ENCODE measurements around the gene SIRT1.
"Not testable (repeated sequence)": the region's sequence is repeated elsewhere in the genome, so short reads cannot be mapped to it uniquely, and the experiment has no call there.

SIRT1 gene

DNA sequence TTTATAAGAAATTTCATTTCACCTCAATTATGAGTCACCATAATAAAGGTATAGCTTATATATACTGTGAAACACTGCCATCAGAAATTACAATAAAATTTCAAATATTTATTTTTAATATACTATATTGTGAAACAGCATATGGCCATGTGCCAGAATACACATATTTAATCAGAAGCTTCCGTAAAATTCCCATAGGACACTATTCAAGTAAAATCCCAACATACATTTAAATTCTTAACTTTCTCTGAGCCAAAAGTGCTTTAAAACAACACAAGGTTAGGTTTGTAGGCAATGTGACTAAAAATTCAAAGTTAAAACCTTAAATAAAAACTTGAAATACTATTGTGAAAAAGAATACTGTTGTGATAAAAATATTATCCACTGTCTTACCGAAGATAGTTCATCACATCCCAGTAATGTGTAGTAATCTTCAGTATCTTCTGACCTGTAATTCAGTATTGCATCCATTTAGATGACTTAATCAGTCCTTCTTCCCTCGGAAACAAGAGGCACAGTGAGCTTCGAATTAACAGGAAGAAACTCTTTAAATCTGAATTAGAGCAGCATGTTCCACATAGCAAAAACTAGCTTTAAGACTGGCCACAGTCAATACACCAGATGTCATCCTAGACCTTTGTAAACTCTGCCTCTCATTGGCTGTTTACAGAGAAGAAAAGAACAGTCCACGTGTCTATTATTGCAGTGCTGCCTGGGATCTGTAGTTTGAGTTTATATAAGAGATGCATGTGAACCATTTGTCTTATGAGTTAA lies 46.7 kb upstream of the SIRT1 start, which contains the start of gene DNAJC12:
Gene DNAJC12 (minus strand): TSS at position 648 of the 774 bp plus-strand sequence. CDS start 177 bp downstream, at position 471.
- Histone ChIP-seq H2AFZ (ENCODE audit: low read depth, low read length) (no peak within 1 kb of the TSS), H4K91ac (ENCODE audit: low read length) (no peak within 1 kb of the TSS), H3K79me1 (replicated peaks; ENCODE audit: low read length, poor library complexity, severe bottlenecking) (no peaks in the 10 kb centered on the region), H3K14ac (ENCODE audit: low read length in 2 of 2) (no peak within 1 kb of the TSS), H4K8ac (ENCODE audit: low read length) (no peak within 1 kb of the TSS), H3K18ac (ENCODE audit: low read depth in 1 of 2, low read length in 2 of 2) (no peak within 1 kb of the TSS), H2AK5ac (ENCODE audit: low read length, severe bottlenecking) (no peak within 1 kb of the TSS), H3K9ac (ENCODE audit: low read length) (peak within 1 kb of the TSS; percentile 67), H3K4me2 (ENCODE audit: low read length, poor library complexity, severe bottlenecking) (no peak within 1 kb of the TSS), H3K4me1 (ENCODE audit: control insufficient read depth, insufficient read depth, low read depth, low read length) (no peaks in the 10 kb centered on the region), H3K4me3 (ENCODE audit: insufficient read depth in 1 of 2, low read depth in 1 of 2, low read length in 2 of 2) (peak within 1 kb of the TSS in 1 of 2 experiments; percentile 34), H2BK12ac (ENCODE audit: low read length in 2 of 2) (no peak within 1 kb of the TSS), H3K27me3 (ENCODE audit: control insufficient read depth in 1 of 2, insufficient read depth in 1 of 2, low read length in 2 of 2) (no peaks in the 10 kb centered on the region), H2BK15ac (ENCODE audit: low read depth, poor library complexity, severe bottlenecking) (no peak within 1 kb of the TSS), H3K27ac (ENCODE audit: low read length, poor library complexity, severe bottlenecking) (no peak within 1 kb of the TSS), H3K4ac (ENCODE audit: low read depth in 1 of 2, low read length in 2 of 2) (no peak within 1 kb of the TSS), H3K23ac (ENCODE audit: low read length in 2 of 2) (no peak within 1 kb of the TSS), H2BK120ac (ENCODE audit: low read depth, low read length) (no peak within 1 kb of the TSS), H3K9me3 (ENCODE audit: control insufficient read depth, low read length) (peaks cover 6% of the 10 kb centered on the region), H2BK5ac (ENCODE audit: low read depth, low read length, poor library complexity, severe bottlenecking) (no peak within 1 kb of the TSS), H3K36me3 (ENCODE audit: control insufficient read depth in 1 of 2, insufficient read depth in 2 of 2, low read depth in 1 of 2, low read length in 2 of 2) (no peaks in the 10 kb centered on the region)
- DNase-seq = peak; percentile 47
- WGBS = 78% methylated on average over 4 of the region's 5 CpGs

DNA sequence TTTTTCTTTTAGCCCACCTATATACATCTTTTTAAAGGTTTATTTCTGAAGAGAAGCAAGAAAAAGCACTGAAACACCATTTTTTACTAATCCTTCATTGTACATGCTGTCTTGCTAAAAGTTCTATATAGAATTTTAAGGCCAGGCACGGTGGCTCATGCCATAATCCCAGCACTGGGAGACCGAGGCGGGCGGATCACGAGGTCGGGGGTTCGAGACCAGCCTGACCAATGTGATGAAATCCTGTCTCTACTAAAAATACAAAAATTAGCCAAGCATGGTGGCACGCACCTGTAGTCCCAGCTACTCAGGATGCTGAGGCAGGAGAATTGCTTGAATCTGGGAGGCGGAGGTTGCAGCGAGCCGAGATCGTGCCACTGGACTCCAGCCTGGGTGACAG lies 44.9 kb upstream of the SIRT1 start:
- not testable (repeated sequence) for H3K27me3 ChIP-seq (ENCODE audit: control insufficient read depth in 1 of 2, insufficient read depth in 1 of 2, low read length in 2 of 2); H2BK120ac ChIP-seq (ENCODE audit: low read depth, low read length); H2BK12ac ChIP-seq (ENCODE audit: low read length in 2 of 2); H3K9ac ChIP-seq (ENCODE audit: low read length); H3K9me3 ChIP-seq (ENCODE audit: control insufficient read depth, low read length); H3K4me3 ChIP-seq (ENCODE audit: insufficient read depth in 1 of 2, low read depth in 1 of 2, low read length in 2 of 2); H3K4ac ChIP-seq (ENCODE audit: low read depth in 1 of 2, low read length in 2 of 2); H4K8ac ChIP-seq (ENCODE audit: low read length); DNase-seq; H2BK15ac ChIP-seq (ENCODE audit: low read depth, poor library complexity, severe bottlenecking); H3K79me1 ChIP-seq (replicated peaks; ENCODE audit: low read length, poor library complexity, severe bottlenecking); H3K18ac ChIP-seq (ENCODE audit: low read depth in 1 of 2, low read length in 2 of 2); H4K91ac ChIP-seq (ENCODE audit: low read length); H2BK5ac ChIP-seq (ENCODE audit: low read depth, low read length, poor library complexity, severe bottlenecking); H3K27ac ChIP-seq (ENCODE audit: low read length, poor library complexity, severe bottlenecking); H3K14ac ChIP-seq (ENCODE audit: low read length in 2 of 2); H3K4me2 ChIP-seq (ENCODE audit: low read length, poor library complexity, severe bottlenecking); H2AFZ ChIP-seq (ENCODE audit: low read depth, low read length); H2AK5ac ChIP-seq (ENCODE audit: low read length, severe bottlenecking); H3K4me1 ChIP-seq (ENCODE audit: control insufficient read depth, insufficient read depth, low read depth, low read length); H3K23ac ChIP-seq (ENCODE audit: low read length in 2 of 2); H3K36me3 ChIP-seq (ENCODE audit: control insufficient read depth in 1 of 2, insufficient read depth in 2 of 2, low read depth in 1 of 2, low read length in 2 of 2)
- WGBS = 94% methylated on average over 9 of the region's 12 CpGs

DNA sequence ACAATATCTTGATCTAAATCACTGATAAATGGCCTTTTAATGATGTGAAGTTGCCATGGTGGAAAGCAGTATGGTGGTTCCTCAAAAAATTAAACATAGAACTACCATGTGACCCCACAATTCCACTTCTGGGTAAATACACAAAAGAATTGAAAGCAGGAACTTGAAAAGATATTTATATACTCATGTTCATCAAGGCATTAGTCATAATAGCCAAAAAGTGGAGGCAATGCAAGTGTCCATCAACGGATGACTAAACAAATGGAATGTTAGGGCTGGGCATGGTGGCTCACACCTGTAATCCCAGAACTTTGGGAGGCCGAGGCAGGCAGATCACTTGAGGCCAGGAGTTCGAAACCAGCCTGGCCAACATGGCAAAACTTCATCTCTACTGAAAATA lies 44.5 kb upstream of the SIRT1 start:
- H3K4me3 ChIP-seq (ENCODE audit: insufficient read depth in 1 of 2, low read depth in 1 of 2, low read length in 2 of 2) = no peak overlapping the region
- no peak overlapping the region for H3K14ac ChIP-seq (ENCODE audit: low read length in 2 of 2)
- no peak overlapping the region for H2AFZ ChIP-seq (ENCODE audit: low read depth, low read length)
- no peak overlapping the region for H2BK120ac ChIP-seq (ENCODE audit: low read depth, low read length)
- no peak overlapping the region for H4K8ac ChIP-seq (ENCODE audit: low read length)
- H3K9me3 ChIP-seq (ENCODE audit: control insufficient read depth, low read length) = peaks cover 6% of the 10 kb centered on the region
- no peak overlapping the region for H3K4me2 ChIP-seq (ENCODE audit: low read length, poor library complexity, severe bottlenecking)
- 78% methylated on average over 2 of the region's 3 CpGs for WGBS
- H3K18ac ChIP-seq (ENCODE audit: low read depth in 1 of 2, low read length in 2 of 2) = no peak overlapping the region
- H3K9ac ChIP-seq (ENCODE audit: low read length) = no peak overlapping the region
- no peak overlapping the region for H3K4ac ChIP-seq (ENCODE audit: low read depth in 1 of 2, low read length in 2 of 2)
- H3K79me1 ChIP-seq (replicated peaks; ENCODE audit: low read length, poor library complexity, severe bottlenecking) = no peaks in the 10 kb centered on the region
- H3K27me3 ChIP-seq (ENCODE audit: control insufficient read depth in 1 of 2, insufficient read depth in 1 of 2, low read length in 2 of 2) = no peaks in the 10 kb centered on the region
- H2BK5ac ChIP-seq (ENCODE audit: low read depth, low read length, poor library complexity, severe bottlenecking) = no peak overlapping the region
- H2BK12ac ChIP-seq (ENCODE audit: low read length in 2 of 2) = no peak overlapping the region
- no peak overlapping the region for H2BK15ac ChIP-seq (ENCODE audit: low read depth, poor library complexity, severe bottlenecking)
- no peak for DNase-seq
- no peak overlapping the region for H3K27ac ChIP-seq (ENCODE audit: low read length, poor library complexity, severe bottlenecking)
- no peak overlapping the region for H2AK5ac ChIP-seq (ENCODE audit: low read length, severe bottlenecking)
- H3K36me3 ChIP-seq (ENCODE audit: control insufficient read depth in 1 of 2, insufficient read depth in 2 of 2, low read depth in 1 of 2, low read length in 2 of 2) = no peaks in the 10 kb centered on the region
- no peak overlapping the region for H3K23ac ChIP-seq (ENCODE audit: low read length in 2 of 2)
- H3K4me1 ChIP-seq (ENCODE audit: control insufficient read depth, insufficient read depth, low read depth, low read length) = no peaks in the 10 kb centered on the region
- no peak overlapping the region for H4K91ac ChIP-seq (ENCODE audit: low read length)

DNA sequence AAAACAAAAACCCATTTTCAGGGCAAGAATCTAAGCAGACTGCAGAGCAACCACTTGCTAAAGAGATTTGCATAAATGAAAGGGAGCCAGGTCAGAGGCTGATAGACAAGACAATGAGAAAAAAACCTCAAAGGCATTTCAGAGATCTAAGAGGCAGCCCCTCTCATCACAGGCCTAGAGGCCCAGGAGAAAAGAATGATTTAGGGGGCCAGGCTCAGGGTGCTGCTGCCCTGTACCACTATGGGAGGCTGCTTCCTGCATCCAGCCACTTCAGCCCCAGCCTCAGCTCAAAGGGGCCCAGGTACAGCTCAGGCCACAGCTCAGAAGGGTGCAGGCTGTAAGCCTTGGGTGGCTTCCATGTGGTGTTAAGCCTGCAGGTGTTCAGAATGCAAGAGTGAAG lies 42.7 kb upstream of the SIRT1 start:
- Histone ChIP-seq H3K9ac (ENCODE audit: low read length) (no peak overlapping the region), H2BK12ac (ENCODE audit: low read length in 2 of 2) (no peak overlapping the region), H3K36me3 (ENCODE audit: control insufficient read depth in 1 of 2, insufficient read depth in 2 of 2, low read depth in 1 of 2, low read length in 2 of 2) (no peaks in the 10 kb centered on the region), H3K9me3 (ENCODE audit: control insufficient read depth, low read length) (peaks cover 6% of the 10 kb centered on the region), H2BK5ac (ENCODE audit: low read depth, low read length, poor library complexity, severe bottlenecking) (no peak overlapping the region), H2AK5ac (ENCODE audit: low read length, severe bottlenecking) (no peak overlapping the region), H3K4me1 (ENCODE audit: control insufficient read depth, insufficient read depth, low read depth, low read length) (no peaks in the 10 kb centered on the region), H4K91ac (ENCODE audit: low read length) (no peak overlapping the region), H4K8ac (ENCODE audit: low read length) (no peak overlapping the region), H3K27ac (ENCODE audit: low read length, poor library complexity, severe bottlenecking) (no peak overlapping the region), H3K4me2 (ENCODE audit: low read length, poor library complexity, severe bottlenecking) (no peak overlapping the region), H3K18ac (ENCODE audit: low read depth in 1 of 2, low read length in 2 of 2) (no peak overlapping the region), H2AFZ (ENCODE audit: low read depth, low read length) (no peak overlapping the region), H3K79me1 (replicated peaks; ENCODE audit: low read length, poor library complexity, severe bottlenecking) (no peaks in the 10 kb centered on the region), H3K14ac (ENCODE audit: low read length in 2 of 2) (no peak overlapping the region), H3K27me3 (ENCODE audit: control insufficient read depth in 1 of 2, insufficient read depth in 1 of 2, low read length in 2 of 2) (no peaks in the 10 kb centered on the region), H3K4me3 (ENCODE audit: insufficient read depth in 1 of 2, low read depth in 1 of 2, low read length in 2 of 2) (no peak overlapping the region), H3K4ac (ENCODE audit: low read depth in 1 of 2, low read length in 2 of 2) (no peak overlapping the region), H2BK15ac (ENCODE audit: low read depth, poor library complexity, severe bottlenecking) (no peak overlapping the region), H3K23ac (ENCODE audit: low read length in 2 of 2) (no peak overlapping the region), H2BK120ac (ENCODE audit: low read depth, low read length) (no peak overlapping the region)
- DNase-seq = no peak

Measured in mesenchymal stem cell (in vitro differentiated cells and primary cell).